Vagina (tissue), 2 donors: ENCODE data around the gene ANKRD16. TPM values are rescaled to one million over a fixed set of nuclear protein-coding genes. Genes with fewer than 3 reads are reported as not detected.

Experiments used
- DNase-seq, 2 donors: peaks; one replicate each; pipeline ENCODE4 v3.0.0-alpha.2; 2017; ENCODE audit errors: extremely low spot score in 2 of 2
- H3K27ac ChIP-seq: fragments of 200-600 bp; sonication (generic); one replicate; pipeline ENCODE4 v1.5.1; 2019
- H3K27me3 ChIP-seq: fragments of 200-600 bp; sonication (generic); one replicate; pipeline ENCODE4 v1.5.1; 2019
- H3K36me3 ChIP-seq, 2 donors: fragments of 200-600 bp; sonication (generic); one replicate each; pipeline ENCODE4 v1.5.1; 2017 to 2019
- H3K4me1 ChIP-seq: fragments of 200-600 bp; sonication (generic); one replicate; pipeline ENCODE4 v1.5.1; 2019
- H3K4me3 ChIP-seq, 2 donors: fragments of 200-600 bp; sonication (generic); 1 replicate in 1 of 2; 2 replicates in 1 of 2; pipeline ENCODE4 v1.5.1; 2016 to 2019
- H3K9me3 ChIP-seq: fragments of 200-600 bp; sonication (generic); one replicate; pipeline ENCODE4 v1.5.1; 2019
- POLR2A ChIP-seq, 2 donors: fragments of 450-650 bp; IDR thresholded peaks; one replicate each; pipeline ENCODE4 v1.6.1; 2017; ENCODE audit warnings: antibody characterized with exemption in 2 of 2, mild to moderate bottlenecking in 2 of 2, moderate library complexity in 2 of 2
- POLR2AphosphoS5 ChIP-seq, 2 donors: sonication (generic); formaldehyde crosslinking; IDR thresholded peaks; one replicate each; pipeline ENCODE4 v1.9.0; 2017; ENCODE audit warnings: antibody characterized with exemption in 2 of 2, mild to moderate bottlenecking in 2 of 2, low read depth in 1 of 2; ENCODE audit not compliant: insufficient read depth in 1 of 2
- intact Hi-C: fragments of 100-400 bp; cut with DNase I; formaldehyde crosslinking; loops from one replicate; pipeline ENCODE4 v1.15.1; 2023
- total RNA-seq: library from RNA; depleted of rRNA; stranded (reverse); fragments of >200 nt; gene quantifications from one replicate; pipeline ENCODE4 v1.2.3, GENCODE V29; 2016
- TF ChIP-seq, protein P1 (sequence below), 3 experiments: fragments of 450-650 bp in 2 of 3; fragments of 200-600 bp in 1 of 3; sonication (generic) in 1 of 3; IDR thresholded peaks; one replicate each; pipeline ENCODE4 v1.5.1; 2017 to 2019; ENCODE audit warnings: antibody characterized with exemption in 3 of 3, mild to moderate bottlenecking in 2 of 3, moderate library complexity in 2 of 3

Gene ANKRD16
- total RNA-seq, 1 donor from 2014 or later: 17.7 TPM

- DNase-seq: no peak
- no peak for TF ChIP-seq POLR2A (IDR thresholded peaks at IDR 0.05)
- TF ChIP-seq, protein P1, sequence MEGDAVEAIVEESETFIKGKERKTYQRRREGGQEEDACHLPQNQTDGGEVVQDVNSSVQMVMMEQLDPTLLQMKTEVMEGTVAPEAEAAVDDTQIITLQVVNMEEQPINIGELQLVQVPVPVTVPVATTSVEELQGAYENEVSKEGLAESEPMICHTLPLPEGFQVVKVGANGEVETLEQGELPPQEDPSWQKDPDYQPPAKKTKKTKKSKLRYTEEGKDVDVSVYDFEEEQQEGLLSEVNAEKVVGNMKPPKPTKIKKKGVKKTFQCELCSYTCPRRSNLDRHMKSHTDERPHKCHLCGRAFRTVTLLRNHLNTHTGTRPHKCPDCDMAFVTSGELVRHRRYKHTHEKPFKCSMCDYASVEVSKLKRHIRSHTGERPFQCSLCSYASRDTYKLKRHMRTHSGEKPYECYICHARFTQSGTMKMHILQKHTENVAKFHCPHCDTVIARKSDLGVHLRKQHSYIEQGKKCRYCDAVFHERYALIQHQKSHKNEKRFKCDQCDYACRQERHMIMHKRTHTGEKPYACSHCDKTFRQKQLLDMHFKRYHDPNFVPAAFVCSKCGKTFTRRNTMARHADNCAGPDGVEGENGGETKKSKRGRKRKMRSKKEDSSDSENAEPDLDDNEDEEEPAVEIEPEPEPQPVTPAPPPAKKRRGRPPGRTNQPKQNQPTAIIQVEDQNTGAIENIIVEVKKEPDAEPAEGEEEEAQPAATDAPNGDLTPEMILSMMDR (IDR thresholded peaks at IDR 0.05): no peak
- no peak for TF ChIP-seq POLR2AphosphoS5 (IDR thresholded peaks at IDR 0.05; ENCODE audit: insufficient read depth in 1 of 2, low read depth in 1 of 2)
- Histone ChIP-seq H3K4me3 (no peak overlapping the region), H3K27ac (no peak overlapping the region), H3K36me3 (peaks cover 0 to 85% of the 10 kb centered on the region in 2 donors), H3K4me1 (no peaks in the 10 kb centered on the region), H3K27me3 (no peaks in the 10 kb centered on the region), H3K9me3 (no peaks in the 10 kb centered on the region)
- intact Hi-C loops: no loop called here
These were observed 35.2 kb upstream of the ANKRD16 start for GRCh38 chr10:5924889-5925288.

DNA sequence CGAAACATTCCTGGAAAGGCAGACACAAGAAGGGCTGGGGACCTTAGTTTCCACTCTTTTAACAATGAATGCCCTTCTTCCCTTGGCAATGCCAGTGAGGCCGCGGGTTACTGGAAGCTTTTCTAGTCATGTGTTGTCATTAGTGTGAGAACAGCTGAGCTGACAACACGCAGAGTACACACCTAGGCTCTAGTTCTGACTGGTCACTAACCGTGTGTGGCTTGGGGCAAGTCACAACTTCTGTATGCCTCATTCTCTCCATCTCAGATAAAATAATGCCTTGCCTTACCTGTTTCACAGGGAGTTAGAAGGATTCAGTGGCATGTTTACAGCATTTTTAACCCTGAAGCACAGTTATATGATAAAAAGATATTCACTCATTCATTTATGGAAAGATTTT is 32.1 kb upstream of the ANKRD16 start:
- Histone ChIP-seq H3K27me3 (no peaks in the 10 kb centered on the region), H3K4me3 (no peak overlapping the region), H3K4me1 (no peaks in the 10 kb centered on the region), H3K9me3 (no peaks in the 10 kb centered on the region), H3K27ac (no peak overlapping the region), H3K36me3 (peaks cover 0 to 96% of the 10 kb centered on the region in 2 donors)
- intact Hi-C loops: no loop called here
- TF ChIP-seq POLR2AphosphoS5 (IDR thresholded peaks at IDR 0.05; ENCODE audit: insufficient read depth in 1 of 2, low read depth in 1 of 2): peak in 1 of 2 donors; percentile 35
- TF ChIP-seq POLR2A (IDR thresholded peaks at IDR 0.05): no peak
- TF ChIP-seq, protein P1 (IDR thresholded peaks at IDR 0.05): no peak
- DNase-seq: no peak

DNA sequence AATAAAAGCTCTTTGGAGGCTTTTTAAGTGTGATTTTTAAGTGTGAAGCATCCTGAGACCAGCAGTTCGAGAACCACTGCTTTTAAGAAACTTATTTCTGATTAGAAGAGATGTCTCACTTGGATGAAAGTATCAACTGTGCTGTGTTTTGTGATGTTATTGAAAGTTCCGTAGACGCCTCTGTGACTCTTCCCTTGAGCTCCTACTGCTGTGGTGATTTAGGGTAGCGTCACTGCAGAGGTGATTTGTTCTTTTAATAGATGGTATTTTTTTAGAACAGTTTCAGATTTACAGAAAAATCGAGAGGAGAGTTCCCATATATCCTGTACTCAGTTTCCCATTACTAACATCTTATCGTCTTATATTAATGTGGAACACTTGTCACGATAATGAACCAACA is 29.9 kb upstream of the ANKRD16 start:
- H3K9me3 ChIP-seq: no peaks in the 10 kb centered on the region
- no peak overlapping the region for H3K27ac ChIP-seq
- no peaks in the 10 kb centered on the region for H3K27me3 ChIP-seq
- TF ChIP-seq, protein P1 (IDR thresholded peaks at IDR 0.05): no peak
- no peak for TF ChIP-seq POLR2AphosphoS5 (IDR thresholded peaks at IDR 0.05; ENCODE audit: insufficient read depth in 1 of 2, low read depth in 1 of 2)
- no peak for TF ChIP-seq POLR2A (IDR thresholded peaks at IDR 0.05)
- H3K36me3 ChIP-seq: peaks cover 0 to 98% of the 10 kb centered on the region in 2 donors
- no peak overlapping the region for H3K4me3 ChIP-seq
- no peak for DNase-seq
- no peaks in the 10 kb centered on the region for H3K4me1 ChIP-seq
- intact Hi-C loops: no loop called here

DNA sequence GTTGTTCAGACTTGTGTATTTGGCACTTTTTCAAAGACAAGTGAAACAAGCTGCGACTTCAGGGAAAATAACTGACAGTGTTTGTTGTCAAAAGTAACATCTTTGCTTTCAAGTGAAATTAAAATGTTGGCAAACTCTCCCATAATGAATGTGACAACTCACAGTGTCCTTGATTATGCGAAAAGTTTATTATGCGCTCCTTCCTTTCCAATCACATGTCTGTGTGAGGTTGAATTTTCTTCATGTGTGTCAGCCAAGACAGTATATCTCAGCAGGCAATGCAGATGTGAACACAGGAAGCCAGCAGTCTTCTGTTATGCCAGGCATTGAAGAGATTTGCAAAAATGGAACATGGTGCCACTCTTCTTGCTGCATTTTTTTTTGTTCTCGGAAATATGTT is 29.1 kb upstream of the ANKRD16 start:
- Histone ChIP-seq H3K9me3 (no peaks in the 10 kb centered on the region), H3K27ac (no peak overlapping the region), H3K4me3 (no peak overlapping the region), H3K4me1 (no peaks in the 10 kb centered on the region), H3K36me3 (peaks cover 0 to 98% of the 10 kb centered on the region in 2 donors), H3K27me3 (no peaks in the 10 kb centered on the region)
- DNase-seq: no peak
- intact Hi-C loops: no loop called here
- no peak for TF ChIP-seq POLR2AphosphoS5 (IDR thresholded peaks at IDR 0.05; ENCODE audit: insufficient read depth in 1 of 2, low read depth in 1 of 2)
- TF ChIP-seq, protein P1 (IDR thresholded peaks at IDR 0.05): no peak
- no peak for TF ChIP-seq POLR2A (IDR thresholded peaks at IDR 0.05)

DNA sequence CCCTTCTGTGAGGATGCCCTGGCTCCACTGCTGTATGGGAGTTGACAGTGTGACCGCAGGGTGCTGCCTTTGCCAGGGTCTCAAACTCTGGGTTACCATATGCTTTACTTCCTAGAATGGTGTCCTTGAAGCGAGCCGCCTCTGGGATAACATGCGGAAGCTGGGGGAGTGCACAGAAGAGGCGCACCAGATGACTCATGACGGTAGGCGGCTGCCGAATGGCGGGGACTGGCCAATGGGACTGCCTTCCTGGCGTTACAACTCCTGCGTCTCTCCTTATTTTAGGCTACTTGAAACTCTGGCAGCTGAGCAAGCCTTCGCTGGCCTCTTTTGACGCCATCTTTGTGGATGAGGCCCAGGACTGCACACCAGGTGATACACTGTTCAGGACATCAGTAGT is 27.6 kb upstream of the ANKRD16 start:
- peaks cover 0 to 98% of the 10 kb centered on the region in 2 donors for H3K36me3 ChIP-seq
- TF ChIP-seq, protein P1 (IDR thresholded peaks at IDR 0.05): no peak
- TF ChIP-seq POLR2A (IDR thresholded peaks at IDR 0.05): no peak
- intact Hi-C loops: no loop called here
- no peaks in the 10 kb centered on the region for H3K4me1 ChIP-seq
- H3K9me3 ChIP-seq: no peaks in the 10 kb centered on the region
- no peaks in the 10 kb centered on the region for H3K27me3 ChIP-seq
- DNase-seq: no peak
- no peak overlapping the region for H3K4me3 ChIP-seq
- no peak overlapping the region for H3K27ac ChIP-seq
